Neutrophil (primary cell): Measurements from ENCODE around the gene WFDC5.
"Not testable (repeated sequence)": the region's sequence is repeated elsewhere in the genome, so short reads cannot be mapped to it uniquely, and the experiment has no call there.

Experiments used
- H3K27ac ChIP-seq: fragments of 200-600 bp; sonication (generic); 2 replicates; pipeline ENCODE4 v1.5.1; 2016; ENCODE audit warnings: mild to moderate bottlenecking, moderate library complexity
- H3K27me3 ChIP-seq: fragments of 200-600 bp; sonication (generic); 2 replicates; pipeline ENCODE4 v1.6.0; 2016; ENCODE audit warnings: mild to moderate bottlenecking
- H3K36me3 ChIP-seq: fragments of 200-600 bp; sonication (generic); 2 replicates; pipeline ENCODE4 v1.5.1; 2017
- H3K4me1 ChIP-seq, 2 experiments: fragments of 200-600 bp in 1 of 2; sonication (generic) in 1 of 2; 1 replicate in 1 of 2; 2 replicates in 1 of 2; pipeline versions ENCODE4 v1.5.1 to v1.6.1; 2013 to 2016; ENCODE audit warnings: low read depth in 1 of 2, low read length in 1 of 2, mild to moderate bottlenecking in 1 of 2, moderate library complexity in 1 of 2; ENCODE audit not compliant: control insufficient read depth in 1 of 2, insufficient read depth in 1 of 2
- H3K4me3 ChIP-seq, 2 experiments: fragments of 200-600 bp in 1 of 2; sonication (generic) in 1 of 2; 1 replicate in 1 of 2; 2 replicates in 1 of 2; pipeline ENCODE4 v1.5.1; 2013 to 2016; ENCODE audit warnings: low read depth in 1 of 2, low read length in 1 of 2, mild to moderate bottlenecking in 1 of 2, moderate library complexity in 1 of 2
- H3K9me3 ChIP-seq: fragments of 200-600 bp; sonication (generic); 2 replicates; pipeline ENCODE4 v1.5.1; 2016
- CTCF ChIP-seq: fragments of 200-600 bp; sonication (generic); IDR thresholded peaks from 2 replicates; pipeline ENCODE4 v1.5.1; 2016; ENCODE audit warnings: antibody characterized with exemption

Gene WFDC5

GRCh38 chr20:45153752-45154151 lies 38.8 kb upstream of the WFDC5 start:
- H3K36me3 ChIP-seq: no peaks in the 10 kb centered on the region
- no peak for TF ChIP-seq CTCF
- H3K9me3 ChIP-seq: no peaks in the 10 kb centered on the region
- H3K27me3 ChIP-seq: peaks cover 20% of the 10 kb centered on the region
- H3K4me1 ChIP-seq: peaks cover 29 to 47% of the 10 kb centered on the region in 2 experiments
- H3K4me3 ChIP-seq: no peak overlapping the region
- H3K27ac ChIP-seq: peak overlapping the region; percentile 92

- no peaks in the 10 kb centered on the region for H3K9me3 ChIP-seq
- no peaks in the 10 kb centered on the region for H3K36me3 ChIP-seq
- peaks cover 26% of the 10 kb centered on the region for H3K27me3 ChIP-seq
- TF ChIP-seq CTCF: no peak
- peak overlapping the region; percentile 92 for H3K27ac ChIP-seq
- H3K4me1 ChIP-seq: peaks cover 29 to 47% of the 10 kb centered on the region in 2 experiments
- no peak overlapping the region for H3K4me3 ChIP-seq
These were observed 38.2 kb upstream of the WFDC5 start for GRCh38 chr20:45153147-45153546.

- peaks cover 33% of the 10 kb centered on the region for H3K27me3 ChIP-seq
- peaks cover 29 to 43% of the 10 kb centered on the region in 2 experiments for H3K4me1 ChIP-seq
- no peak for TF ChIP-seq CTCF
- H3K9me3 ChIP-seq: no peaks in the 10 kb centered on the region
- no peaks in the 10 kb centered on the region for H3K36me3 ChIP-seq
- H3K27ac ChIP-seq: no peak overlapping the region
- no peak overlapping the region for H3K4me3 ChIP-seq
These were observed 37.4 kb upstream of the WFDC5 start for GRCh38 chr20:45152405-45152804.

- Histone ChIP-seq H3K36me3 (no peaks in the 10 kb centered on the region), H3K27me3 (peaks cover 67% of the 10 kb centered on the region), H3K9me3 (no peaks in the 10 kb centered on the region), H3K4me3 (no peak overlapping the region), H3K27ac (no peak overlapping the region), H3K4me1 (peaks cover 9% of the 10 kb centered on the region in 2 experiments)
- no peak for TF ChIP-seq CTCF
These were observed 34.1 kb upstream of the WFDC5 start for GRCh38 chr20:45149062-45149461.

GRCh38 chr20:45140836-45141235 lies 25.9 kb upstream of the WFDC5 start:
- no peak for TF ChIP-seq CTCF
- Histone ChIP-seq H3K27ac (no peak overlapping the region), H3K27me3 (peaks cover 20% of the 10 kb centered on the region), H3K4me3 (no peak overlapping the region), H3K36me3 (no peaks in the 10 kb centered on the region), H3K9me3 (no peaks in the 10 kb centered on the region), H3K4me1 (peaks cover 6 to 11% of the 10 kb centered on the region in 2 experiments)

- H3K36me3 ChIP-seq, H3K27ac ChIP-seq, H3K4me3 ChIP-seq, H3K9me3 ChIP-seq: not testable (repeated sequence)
- peaks cover 17% of the 10 kb centered on the region for H3K27me3 ChIP-seq
- H3K4me1 ChIP-seq: peaks cover 6 to 11% of the 10 kb centered on the region in 2 experiments
These were observed 24.9 kb upstream of the WFDC5 start for GRCh38 chr20:45139733-45140375.
